CD4-positive, alpha-beta T cell treated with Interleukin-6 at 100 ng/mL for 8 hours (primary cell): ENCODE data around the gene PLBD1.

ENCODE experiments used
- DNase-seq: peaks from one replicate; pipeline ENCODE4 v3.0.0-alpha.2; 2020; ENCODE audit warnings: mixed read lengths, low spot score

PLBD1 gene, protein sequence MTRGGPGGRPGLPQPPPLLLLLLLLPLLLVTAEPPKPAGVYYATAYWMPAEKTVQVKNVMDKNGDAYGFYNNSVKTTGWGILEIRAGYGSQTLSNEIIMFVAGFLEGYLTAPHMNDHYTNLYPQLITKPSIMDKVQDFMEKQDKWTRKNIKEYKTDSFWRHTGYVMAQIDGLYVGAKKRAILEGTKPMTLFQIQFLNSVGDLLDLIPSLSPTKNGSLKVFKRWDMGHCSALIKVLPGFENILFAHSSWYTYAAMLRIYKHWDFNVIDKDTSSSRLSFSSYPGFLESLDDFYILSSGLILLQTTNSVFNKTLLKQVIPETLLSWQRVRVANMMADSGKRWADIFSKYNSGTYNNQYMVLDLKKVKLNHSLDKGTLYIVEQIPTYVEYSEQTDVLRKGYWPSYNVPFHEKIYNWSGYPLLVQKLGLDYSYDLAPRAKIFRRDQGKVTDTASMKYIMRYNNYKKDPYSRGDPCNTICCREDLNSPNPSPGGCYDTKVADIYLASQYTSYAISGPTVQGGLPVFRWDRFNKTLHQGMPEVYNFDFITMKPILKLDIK

DNA sequence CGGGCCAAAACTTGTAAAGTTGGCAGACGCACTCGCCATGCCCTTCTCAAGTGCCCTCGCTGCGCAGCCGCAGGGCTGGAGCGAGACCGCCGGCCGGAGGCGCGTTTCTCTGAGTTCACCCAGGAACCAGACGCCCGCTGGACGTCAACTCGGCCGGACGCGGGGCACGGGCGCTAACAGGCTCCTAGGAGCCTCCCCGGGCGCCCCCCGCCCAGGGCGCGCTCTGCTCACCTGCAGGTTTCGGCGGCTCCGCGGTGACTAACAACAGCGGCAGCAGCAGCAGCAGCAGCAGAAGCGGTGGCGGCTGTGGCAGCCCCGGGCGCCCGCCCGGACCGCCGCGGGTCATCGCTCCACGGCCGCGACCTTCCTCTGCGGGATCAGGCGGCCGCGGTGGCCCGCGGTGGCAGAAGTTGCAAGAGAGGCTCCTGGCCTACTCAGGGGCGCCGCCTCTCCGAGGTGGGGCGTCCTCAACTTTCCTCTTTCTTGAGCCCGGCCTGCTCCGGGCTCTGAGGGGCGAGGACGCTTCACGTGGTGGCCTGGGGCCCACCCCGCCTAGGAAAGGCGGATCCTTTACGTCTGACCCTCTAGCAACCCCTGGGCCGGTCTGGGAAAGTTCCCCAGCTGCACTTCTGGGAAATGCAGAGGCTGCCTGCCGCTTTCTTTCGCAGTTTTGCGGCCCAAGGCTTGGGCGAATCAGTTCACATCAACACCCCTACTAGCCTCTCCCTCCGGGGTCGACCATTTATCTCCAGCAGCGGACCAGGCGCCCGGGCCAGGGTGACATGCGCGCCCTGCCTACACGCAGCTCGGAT, at the start of gene PLBD1:
Gene PLBD1 (minus strand): TSS at position 533 of the 812 bp plus-strand sequence. CDS start 187 bp downstream, at position 346.
- no peak for DNase-seq

DNA sequence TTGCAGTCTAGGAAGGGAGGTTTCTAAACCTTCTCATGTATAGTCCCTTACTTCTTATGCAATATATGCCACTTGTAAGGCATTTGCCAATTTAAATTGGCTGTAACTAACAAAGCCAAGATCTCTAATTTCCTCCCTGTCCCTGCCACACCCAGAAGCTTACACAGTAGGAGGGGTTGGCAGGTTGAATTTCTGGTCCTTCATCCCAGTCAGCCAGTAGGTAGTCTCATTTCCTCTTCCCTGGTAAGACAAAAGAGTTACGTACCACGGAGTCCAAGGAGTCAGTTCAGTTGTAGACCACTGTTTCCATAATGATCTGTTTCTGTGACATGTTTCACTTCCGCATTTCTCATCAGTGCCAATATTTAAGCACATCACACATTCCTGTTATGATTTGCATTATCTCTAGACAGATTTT, 47.0 kb upstream of the PLBD1 start:
- no peak for DNase-seq

DNA sequence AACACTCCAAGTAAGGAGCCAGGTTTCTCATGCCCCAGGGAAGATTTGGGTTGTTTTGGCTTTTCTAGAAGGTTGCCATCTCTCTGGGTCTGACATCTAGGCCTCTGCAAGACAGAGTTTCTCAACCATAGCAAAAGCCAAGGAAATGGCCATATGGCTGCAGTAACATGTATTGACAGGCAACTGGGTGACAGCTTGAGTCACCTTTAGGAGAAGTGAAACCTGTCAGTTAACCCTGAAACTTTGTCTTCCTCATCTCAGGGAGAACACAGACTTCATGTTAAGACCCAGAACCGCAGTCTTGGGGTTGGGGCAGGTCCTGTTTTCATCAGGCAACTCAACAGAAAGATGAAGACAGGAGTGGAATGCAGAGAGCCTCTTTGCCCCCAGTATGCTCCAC, 46.0 kb upstream of the PLBD1 start:
- DNase-seq, result no peak

DNA sequence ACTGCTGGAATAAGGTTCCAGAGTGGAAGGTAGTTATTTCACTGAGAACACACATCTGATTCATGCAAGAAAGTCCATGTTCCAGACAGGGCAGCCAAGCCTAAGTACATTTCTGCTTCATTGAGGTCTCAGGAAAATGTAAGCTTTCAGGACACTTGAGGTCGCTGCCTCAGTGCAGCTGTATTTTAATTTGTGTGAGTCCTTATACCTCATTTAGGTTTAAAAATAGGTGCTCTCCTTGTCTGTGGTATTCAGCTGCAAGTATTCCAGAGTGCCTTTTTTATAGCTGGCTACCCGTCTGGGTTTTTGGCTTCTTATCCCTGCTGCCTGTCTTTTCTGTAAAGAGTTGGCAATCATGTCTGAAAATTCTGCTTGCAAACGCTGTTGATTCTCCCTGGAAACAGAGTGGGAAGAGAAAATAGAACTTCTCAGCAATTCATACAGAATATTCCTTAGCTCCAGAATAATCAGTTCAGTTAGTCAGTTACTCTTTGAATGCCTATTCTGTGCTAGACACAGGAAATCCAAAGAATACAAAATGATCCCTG, 45.3 kb upstream of the PLBD1 start:
- no peak for DNase-seq

DNA sequence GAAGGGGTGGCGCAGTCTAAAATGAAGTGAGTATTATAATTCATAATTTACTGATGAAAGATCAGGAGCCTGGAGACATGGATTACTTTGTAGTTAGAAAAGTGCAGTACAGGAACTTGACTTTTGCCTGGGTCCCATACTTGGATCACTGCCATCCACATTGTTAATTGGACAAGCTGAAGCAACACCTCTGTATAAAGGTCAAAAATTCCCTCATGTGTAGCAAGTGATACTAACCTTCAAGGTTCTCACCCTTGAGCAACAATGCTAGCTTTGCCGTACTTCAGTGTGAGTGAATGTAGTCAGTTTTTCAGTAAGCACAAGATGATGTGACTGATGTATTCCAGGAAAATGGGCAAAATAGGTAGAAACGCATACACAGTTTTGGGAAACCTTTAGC, 44.6 kb upstream of the PLBD1 start:
- DNase-seq, result no peak

DNA sequence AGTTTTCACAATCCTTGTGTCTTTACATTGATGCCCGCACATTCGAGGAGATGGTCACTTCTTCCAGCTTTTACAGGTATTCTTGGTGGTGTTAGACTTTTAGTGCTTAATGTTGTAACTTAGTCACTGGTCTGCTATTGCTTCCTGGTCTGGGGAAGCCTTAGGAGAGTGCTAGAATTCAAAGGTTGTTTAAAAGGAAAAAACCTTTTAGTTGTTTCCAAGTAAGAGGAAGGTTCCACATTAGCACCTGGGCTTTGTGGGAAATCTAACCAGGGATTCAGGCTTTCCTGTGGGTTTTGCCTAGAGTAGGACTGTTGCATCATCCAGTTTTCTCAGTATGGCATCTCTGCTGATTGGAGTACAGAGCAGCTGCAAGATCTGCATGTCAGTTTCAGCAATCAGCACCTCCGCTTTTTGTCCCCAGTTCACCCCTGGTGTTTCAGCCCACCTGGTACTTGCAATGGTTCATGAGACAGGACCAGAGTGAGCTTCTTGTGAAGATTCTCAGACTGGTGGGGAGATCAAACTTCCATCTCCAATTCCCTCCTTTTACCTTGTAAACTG, 44.0 kb upstream of the PLBD1 start:
- DNase-seq, result no peak

DNA sequence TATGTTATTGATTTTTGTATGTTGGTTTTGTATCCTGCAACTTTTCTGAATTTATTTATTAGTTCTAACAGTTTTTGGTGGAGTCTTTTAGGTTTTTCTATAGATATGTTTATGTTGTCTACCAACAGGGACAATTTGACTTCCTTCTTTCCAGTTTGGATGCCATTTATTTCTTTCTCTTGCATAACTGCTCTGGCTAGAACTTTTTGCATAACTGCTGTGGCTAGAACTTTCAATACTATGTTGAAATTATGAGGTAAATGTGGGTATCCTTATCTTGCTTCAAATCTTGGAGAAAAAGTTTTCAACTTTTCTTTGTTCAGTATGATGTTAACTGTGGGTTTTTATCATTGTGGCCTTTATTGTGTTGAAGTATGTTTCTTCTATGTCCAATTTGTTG, 39.9 kb upstream of the PLBD1 start:
- DNase-seq, result no peak

DNA sequence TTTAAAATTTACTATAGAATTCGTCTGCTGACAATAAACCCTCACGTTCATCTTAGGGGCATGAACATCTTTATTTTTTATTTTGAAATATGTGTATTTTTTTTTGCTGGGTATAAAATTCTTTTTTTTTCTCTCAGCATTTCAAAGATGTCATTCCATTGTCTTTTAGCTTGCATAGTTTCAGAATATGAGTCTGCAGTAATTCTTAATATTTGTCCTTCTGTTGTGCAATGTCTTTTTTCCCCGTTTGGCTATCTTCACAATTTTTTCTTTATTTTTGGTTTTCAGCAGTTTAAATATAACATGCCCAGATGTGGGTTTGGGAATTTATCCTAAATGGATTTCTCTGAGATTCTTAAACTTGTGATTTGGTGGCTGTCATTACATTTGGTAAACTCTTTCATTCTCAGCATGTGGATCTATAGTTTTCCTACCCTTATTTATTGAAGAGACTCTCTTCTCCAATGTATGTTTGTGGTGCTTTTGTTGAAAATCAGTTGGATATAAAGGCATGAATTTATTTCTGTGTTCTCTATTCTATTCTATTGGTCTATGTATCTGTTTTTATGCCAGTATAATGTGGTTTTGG, 37.8 kb upstream of the PLBD1 start:
- DNase-seq, result no peak

DNA sequence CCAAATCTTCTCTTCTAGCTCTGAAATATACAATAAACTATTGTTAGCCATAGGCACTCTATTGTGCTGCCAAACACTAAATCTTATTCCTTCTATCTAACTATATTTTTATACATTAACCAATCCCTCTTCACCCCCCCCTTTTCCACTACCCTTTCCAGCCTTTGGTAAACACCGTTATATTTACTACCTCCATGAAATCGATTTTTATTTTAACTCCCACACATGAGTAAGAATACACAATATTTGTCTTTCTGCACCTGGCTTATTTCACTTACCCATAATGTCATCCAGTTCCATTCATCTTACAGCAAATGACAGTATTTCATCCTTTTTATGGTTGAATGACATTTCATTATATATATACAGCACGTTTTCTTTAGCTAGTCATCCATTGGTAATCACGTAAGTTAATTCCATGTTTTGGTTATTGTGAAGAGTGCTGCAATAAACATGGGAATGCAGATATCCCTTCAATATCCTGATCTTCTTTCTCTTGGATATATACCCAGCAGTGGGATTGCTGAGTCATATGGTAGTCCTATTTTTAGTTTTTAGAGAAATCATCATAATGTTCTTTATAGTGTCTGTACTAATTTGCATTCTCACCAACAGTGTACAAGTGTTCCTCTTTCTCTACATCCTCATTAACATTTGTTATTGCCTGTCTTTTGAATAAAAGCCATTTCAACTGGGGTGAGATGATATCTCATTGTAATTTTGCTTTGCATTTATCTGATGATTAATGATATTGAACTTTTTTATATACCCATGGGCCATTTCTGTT, 34.2 kb upstream of the PLBD1 start:
- DNase-seq, result no peak

DNA sequence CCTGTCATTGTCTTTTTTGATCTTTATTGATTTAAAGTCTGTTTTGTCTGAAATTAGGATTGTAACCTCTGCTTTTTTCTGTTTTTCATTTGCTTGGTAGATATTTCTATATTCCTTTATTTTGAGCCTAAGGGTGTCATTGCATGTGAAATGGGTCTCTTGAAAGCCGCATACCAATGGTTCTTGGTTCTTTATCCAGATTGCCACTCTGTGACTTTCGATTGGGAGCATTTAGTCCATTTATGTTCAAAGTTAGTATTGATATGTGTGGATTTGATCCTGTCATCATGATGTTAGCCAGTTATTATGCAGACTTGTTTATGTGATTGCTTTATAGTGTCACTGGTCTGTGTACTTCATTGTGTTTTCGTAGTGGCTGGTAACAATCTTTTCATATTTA, 29.8 kb upstream of the PLBD1 start:
- DNase-seq, result no peak

DNA sequence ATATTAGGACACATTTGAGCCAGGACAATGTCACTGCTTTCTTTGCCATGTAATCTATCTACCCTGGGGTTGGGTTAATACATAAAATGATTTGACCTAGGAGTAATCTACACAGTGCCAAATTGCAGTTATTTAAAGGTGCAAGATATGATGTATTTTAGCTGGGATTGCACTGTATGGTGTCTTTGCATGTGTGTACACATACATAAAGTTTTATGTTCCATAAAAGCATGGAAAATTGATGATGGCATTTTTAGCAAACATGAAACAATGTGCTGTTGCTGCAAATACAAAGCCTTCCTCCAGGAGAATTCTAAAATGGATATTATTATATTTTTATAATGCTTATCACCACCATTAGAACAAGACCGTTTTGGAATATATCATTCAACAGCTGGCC, 24.0 kb upstream of the PLBD1 start:
- DNase-seq, result no peak

DNA sequence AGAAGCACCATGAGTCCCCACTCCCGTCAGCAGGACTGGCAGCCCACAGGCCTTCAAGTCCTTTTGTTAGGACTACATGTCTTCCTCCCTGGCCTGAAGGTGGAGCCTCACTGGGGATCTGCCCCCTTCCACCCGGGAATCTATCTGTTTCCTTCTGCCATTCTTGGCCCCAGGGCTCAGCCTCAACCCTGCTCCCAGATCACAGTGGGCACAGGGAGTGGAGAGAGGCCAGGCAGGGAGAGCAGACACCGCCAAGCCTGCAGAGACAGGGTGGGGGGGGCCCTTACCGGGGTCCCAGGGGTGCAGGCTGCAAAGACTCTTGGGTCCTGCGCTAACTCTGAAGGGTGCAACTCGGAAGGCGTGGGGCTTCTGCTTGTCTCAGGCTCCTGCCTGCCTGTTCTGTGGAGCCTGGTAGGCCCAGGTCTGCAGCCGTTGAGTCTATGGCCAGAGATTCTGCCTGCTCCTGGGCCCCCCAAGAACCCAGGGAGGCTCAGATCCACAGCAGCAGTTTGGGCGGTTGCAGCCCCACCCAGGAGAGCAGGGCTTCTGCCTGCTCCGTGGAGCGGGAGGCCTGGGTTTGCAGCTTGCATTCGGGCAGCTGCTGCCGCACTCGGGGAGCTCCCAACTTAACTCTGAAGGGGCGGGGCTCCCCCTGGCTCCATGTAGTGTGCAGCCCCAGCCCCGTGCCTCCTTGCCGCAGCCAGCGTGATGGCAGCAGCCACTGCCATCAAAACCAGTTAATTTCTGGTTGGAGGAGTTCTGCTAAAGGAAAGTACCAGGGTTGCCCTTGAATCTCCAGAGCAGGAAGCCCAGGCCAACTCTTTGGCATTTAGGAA, 21.7 kb upstream of the PLBD1 start:
- DNase-seq, result no peak

DNA sequence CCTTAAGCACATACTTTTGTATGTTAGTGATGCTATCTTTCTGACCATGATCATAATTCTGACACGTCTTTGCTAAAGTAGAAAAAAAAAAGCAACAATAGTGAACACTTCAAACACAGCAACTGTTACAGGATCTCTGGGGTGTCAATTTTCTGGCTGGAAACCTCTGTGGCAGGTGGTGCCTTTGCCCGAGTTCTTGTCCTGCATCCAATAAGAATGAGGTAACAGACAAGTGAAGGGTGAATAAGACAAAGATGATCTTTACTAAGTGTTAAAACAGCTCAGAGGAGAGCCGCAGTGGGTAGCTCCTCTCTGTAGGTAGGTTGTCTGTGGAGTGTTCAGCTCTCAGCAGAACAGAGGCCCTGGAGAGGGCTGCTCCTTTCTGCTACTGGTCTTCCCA, 20.9 kb upstream of the PLBD1 start:
- DNase-seq, result no peak

DNA sequence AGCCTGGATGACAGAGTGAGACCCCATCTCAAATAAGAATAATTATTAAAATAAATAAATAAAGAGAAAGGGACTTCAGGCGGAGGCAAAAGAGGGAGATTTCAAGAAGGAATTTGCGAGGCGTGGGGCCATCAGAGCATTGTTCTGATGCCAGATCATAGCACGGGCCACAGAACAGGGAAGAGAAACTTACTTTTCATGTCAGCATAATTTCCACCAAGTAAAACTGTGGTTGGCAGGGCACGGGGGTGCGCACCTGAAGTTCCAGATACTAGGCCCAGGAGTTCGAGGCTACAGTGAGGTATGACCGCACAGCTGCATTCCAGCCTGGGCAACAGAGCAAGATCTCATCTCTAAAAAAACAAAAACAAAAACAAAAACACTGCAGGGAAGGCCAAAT, 11.0 kb upstream of the PLBD1 start:
- no peak for DNase-seq

DNA sequence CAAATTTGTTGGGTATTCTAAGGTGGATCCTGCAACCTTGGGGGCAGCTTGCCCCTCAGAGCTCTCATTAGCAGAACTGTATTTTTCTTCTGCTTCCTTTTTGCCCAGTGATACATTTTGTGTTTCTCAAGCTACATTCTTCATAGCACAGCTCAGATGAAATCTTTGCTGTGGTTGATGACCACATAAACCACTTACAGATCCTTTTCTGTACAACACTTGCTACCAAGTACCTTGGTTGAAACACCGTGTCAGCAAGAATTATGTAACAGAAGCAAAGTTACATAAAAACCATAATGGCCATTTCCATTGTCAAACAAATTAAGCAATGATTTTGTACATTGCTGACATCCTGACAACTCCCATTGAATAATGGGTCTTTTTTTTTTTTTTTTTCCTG, 9.7 kb upstream of the PLBD1 start:
- DNase-seq, result peak; percentile 12

DNA sequence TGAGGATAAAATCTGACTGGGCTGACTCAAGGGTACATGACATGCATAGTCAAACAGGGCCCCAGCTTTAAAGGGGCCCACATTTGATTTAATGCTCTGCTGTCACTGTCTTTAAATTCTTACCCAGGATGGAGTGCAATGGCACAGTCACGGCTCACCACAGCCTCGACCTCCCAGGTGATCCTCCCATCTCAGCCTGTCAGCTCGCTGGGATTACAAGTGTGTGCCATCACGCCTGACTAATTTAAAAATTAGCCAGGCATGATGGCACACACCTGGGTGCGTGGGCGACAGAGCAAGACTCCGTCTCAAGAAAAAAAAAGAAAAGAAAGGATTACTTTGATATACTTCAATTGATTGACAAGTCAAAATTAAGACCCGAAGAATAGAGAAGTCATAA, 9.2 kb upstream of the PLBD1 start:
- no peak for DNase-seq

DNA sequence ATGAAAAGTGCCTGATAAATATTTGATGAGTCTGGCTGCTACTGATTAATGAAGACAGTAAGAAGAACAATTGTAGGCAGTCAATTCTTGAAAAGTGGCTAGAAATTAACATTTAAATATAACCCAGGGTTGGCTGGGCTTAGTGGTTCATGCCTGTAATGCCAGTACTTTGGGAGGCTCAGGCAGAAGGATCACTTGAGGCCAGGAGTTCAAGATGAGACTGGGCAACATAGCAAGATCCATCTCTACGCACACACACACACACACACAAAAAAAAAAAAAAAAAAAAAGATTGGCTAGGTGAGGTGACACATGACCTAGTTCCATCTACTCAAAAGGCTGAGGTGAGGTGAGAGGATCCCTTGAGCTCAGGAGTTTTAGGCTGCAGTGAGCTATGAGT, 7.9 kb upstream of the PLBD1 start:
- DNase-seq, result no peak

DNA sequence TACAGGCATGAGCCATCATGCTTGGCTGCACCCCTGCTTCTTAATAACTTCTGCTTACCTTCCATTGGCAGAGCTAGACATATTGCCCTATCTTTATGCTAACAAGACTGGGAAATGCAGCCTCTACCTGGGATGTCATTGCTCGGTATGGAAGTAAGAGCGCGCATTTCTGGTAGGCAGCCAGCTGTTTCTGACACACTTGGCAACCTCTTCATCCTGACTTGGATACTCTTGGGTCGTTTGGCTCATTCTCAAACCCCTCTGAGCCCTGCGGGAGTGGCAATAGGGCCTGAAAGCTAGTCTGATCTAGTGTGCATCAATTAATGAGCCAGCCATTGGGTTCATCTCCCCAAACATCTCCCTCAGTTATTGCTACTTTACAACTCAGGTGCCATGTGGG, 5.4 kb upstream of the PLBD1 start:
- no peak for DNase-seq

DNA sequence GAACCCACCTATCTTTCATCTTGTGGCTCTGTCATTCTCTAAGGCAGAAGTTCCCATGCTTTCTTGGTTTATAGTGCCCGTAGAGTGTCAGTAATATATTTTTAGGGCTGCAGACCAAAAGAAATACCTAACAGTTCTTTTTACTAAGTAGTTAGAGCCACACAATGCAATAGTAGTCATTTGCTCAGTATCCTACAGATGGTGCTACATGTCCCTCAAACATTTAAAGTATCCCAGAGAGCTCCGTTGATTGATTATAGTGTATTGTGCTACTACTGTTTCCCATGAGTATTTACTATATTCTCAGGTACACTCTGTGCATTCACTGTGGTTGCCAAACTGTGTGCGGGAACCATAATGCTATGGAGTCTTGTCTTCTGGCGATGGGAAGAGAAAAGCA, 4.7 kb upstream of the PLBD1 start:
- no peak for DNase-seq

DNA sequence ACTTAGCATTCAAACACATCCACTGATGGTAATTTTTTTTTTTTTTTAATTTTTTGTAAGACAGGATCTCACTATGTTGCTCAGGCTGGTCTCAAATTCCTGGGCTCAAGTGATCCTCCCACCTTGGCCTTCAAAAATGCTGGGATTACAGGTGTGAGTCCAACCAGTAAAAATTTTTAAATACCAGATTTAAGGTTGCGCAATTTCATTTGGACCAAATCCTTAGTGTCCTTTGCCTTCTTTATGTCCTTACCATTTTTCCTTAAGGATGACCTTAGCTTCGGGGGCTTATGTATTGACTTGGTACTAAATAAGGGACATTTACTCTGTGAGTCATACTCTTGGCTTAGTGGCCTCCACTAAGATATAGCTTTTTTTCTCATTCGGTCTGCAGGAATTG, 4.1 kb upstream of the PLBD1 start:
- DNase-seq, result no peak
